ENCODE measurements around the gene MAP3K1.

Gene MAP3K1

DNA sequence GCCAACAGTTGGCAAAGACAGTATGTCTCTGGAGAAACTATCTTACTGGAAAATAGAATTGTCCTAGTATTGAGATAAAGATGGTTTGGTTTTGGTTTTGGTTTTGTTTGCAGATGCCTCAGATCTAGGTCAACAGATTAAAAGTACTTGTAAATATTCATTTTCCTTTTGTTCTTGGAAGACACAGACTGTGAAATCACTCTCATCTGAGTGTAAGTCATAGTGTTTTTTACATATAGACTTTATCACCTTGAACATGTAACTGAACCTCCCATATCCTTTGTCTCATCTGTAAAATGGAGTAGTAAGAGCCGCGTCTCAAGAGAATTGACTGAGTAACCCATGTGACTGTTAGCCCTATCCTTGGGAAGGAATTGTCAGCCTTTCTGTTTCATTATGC, 34.3 kb downstream of the MAP3K1 start:
- DNase-seq, result no peak

DNA sequence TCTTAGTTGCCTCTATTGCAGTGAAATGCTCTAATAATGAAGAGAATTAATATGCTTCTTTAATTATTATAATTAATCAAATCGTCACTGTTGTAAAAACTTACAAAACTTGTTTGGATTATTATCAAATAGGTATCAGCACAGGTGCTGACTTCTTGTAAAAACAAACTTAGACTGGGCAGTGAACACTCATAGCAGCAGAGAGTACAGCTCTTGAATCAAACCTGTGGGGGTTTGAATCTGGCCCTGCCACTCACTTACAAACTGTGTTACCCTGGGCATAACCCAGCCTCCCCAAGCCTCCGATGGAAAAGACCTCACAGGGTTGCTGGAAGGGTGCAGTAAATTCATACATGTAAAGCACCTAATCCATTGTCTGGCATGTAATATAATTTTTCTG, 35.1 kb downstream of the MAP3K1 start:
- no peak for DNase-seq

DNA sequence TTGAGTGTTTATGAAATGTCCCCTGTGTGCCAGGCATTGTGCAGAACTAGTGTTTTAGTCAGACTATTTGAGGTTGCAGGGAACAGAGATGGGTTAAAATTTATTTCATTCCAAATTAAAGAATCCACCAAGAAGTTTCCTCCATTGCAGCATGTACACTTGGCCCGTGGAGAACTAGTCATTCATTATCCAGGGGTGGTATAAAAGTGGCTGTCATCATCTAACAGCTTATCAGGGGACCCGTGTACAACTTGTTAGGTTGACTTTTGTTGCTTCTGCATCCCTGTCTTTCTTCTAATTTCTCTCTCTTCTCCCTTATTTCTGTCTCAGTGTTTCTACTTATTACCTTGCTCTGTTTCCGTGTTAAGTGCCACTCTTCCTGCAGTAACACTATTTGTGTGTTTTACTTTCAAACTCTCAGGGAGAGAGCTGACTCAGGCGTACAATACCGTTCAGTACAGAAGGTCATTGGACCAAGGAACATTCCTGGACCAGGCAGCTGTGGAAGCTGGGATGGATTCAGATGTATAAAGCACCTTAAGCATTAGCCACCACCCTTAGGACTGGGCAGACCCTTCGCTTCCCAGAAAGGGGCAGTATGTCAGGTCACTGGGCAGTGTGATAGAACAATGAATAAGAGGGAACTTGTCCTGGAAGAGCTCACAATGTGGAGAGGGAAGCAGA, 36.1 kb downstream of the MAP3K1 start:
- DNase-seq, result no peak

DNA sequence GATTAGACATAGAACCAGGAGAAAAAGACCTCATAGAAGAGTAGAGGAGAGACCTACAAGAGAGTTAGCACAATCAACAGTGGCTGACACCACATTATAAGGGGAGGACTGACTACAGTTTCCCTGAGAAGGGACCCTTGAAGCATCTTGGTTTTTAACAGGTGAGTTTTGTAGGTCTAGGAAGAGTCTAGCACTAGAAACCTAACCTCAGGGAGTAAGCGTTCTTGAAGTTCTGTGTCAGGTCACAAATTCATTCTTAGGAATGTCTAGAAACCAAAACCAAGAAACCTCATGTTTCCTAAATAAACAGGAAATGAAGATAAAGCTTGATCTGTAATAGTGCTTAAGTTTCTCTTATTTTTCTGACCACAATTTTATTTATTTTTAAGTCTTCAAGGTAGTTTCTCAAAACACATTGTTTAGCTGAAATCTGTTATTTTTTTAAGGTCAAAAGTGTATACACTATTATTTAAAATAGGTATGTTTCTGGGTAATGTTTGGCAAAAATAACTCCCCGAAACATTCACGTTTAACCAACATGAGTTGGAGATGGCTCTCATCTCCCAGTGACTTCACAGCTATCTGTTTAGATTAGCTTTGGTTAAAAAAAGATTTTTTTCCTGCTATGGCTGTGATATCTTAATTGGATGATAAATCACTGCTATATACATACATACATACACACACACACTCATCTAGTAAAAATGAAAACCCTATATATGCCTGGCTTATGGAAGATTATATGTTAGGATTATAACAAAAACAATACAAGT, 37.1 kb downstream of the MAP3K1 start:
- DNase-seq, result peak in 1 of 3 donors; percentile 36

DNA sequence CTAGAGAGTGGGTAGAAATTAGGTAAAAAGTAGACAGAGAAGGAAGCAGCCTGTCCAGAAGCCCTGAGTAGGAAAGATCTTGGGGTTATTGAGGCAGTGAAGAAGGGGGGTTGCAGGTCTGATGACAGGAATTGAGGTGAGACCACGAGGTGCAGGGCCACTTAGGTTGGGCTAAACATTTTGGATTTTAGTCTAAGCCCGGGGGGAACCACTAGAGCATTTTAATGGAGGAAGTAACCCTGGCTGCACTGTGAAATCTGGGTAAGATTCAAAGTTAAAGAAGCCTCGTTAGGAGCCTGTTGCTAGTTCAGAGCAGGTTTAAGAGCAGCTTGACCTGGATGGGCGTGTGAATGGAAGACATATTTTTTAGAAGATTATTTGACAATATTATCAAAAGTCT, 38.3 kb downstream of the MAP3K1 start:
- no peak for DNase-seq

DNA sequence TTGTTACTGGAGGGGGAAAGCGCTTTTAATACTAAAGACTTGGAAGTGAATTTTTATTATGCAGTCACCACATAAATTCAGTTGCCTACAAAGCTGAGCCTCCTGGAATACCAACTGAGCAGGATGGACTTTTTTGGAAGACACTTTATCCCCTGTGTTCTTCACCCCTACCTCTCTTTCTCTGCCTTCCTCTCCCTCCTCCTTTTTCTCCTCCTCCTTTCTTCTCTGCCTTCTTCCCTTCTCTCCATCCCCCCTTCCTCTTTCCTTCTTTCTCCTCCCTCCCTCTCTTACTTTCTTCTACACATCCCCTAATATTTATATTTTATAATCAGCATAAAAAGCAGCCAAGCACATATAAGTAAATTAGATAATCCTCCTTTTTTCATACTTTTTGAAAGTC, 39.6 kb downstream of the MAP3K1 start:
- DNase-seq, result no peak

DNA sequence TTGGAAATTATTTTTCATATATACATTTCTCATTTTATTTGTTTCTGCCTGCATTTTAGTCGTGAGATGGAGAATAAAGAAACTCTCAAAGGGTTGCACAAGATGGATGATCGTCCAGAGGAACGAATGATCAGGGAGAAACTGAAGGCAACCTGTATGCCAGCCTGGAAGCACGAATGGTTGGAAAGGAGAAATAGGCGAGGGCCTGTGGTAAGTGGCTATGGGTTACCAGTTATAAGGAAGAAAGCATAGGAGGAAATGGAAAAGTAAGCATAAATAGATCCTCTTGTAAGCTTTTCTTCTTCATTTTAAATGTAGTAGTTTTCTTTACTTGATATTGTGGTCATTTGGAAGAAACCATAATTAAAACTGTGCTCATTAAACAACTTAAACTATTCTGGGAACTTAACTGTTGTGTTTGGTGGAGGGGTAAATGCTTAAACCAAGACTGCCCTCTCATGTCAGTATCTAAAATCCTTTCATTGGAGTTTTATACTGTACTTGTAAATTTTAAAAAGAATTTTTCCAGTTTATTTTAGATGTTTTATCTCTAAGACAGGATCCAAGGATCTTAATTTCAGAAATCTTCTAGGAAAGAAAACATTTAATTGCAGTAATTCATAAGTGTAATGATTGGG, 41.3 kb downstream of the MAP3K1 start:
- DNase-seq, result peak in 1 of 3 donors; percentile 28

DNA sequence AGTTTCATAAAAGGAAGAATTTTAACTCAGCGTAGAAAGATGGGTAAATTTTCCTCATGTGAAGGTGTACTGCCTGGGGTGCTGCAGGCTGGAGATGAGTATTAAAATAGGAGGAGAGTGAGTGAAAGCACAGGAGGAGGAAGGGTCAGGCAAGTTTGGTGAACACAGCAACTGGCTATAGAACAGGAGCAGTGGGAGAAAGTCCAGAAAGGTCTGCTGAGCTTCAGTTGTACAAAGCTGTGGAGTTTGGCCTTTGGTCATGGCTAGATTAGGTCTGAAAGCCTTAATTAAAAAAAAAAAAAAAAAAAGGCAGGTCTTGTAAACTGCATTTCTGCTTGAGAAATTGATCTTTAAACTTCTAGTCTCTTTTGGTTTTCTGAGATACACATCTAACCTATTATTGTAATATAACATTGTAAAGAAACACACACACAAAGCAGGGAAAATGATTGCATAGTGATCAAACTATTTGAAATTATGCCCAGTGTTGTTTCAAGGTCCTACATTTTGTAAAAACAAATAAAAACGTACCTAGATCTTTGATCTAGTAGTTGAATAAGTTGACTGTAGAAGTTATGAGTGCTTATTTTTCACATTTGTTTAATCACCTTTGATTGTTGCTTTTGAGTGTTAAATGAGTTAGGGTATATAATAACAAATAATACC, 43.6 kb downstream of the MAP3K1 start:
- DNase-seq, result no peak

DNA sequence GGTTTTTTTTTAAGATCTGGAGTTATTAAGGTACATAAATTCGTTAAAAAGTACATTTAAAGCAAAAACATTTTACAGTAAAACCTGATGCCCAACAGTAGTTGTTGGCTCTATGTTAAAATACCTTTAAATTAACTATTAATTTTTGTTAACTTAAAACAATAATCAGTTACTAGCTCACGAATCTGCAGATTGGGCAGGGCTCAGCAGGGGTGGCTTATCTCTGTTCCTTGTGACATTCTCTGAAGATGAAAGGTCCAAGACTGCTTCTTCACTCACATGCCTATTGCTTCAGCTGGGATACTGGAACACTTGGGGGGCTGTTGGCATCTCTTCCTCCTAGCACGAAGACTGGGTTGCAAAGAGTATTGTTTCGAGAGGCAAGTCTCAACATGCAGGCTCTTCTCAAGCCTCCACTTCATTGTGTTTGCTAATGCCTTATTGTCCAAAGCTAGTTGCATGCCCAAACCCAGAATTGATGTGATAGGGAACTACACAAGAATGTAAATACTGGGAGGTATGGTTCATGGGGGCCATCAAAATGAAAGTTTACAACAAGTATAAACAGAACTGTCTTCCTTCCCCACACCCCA, 46.6 kb downstream of the MAP3K1 start:
- no peak for DNase-seq

DNA sequence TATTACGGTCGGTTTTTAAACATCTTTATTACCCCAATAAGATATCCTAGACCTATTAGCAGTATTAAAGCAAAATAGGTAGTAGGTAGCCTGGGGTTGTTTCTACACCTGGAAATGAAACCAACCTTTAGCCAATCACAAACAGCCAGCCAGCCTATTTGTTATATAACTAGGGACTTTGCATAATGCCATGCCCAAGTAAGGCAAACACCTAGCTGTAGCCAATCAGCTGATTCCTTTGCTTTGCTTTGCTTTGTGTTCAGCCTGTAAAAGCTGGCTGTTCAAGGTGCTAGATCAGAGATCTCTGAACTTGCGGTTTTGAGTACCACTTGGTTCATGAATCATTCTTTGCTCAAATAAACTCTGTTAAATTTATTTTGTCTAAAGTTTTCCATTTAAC, 47.6 kb downstream of the MAP3K1 start:
- DNase-seq, result no peak

DNA sequence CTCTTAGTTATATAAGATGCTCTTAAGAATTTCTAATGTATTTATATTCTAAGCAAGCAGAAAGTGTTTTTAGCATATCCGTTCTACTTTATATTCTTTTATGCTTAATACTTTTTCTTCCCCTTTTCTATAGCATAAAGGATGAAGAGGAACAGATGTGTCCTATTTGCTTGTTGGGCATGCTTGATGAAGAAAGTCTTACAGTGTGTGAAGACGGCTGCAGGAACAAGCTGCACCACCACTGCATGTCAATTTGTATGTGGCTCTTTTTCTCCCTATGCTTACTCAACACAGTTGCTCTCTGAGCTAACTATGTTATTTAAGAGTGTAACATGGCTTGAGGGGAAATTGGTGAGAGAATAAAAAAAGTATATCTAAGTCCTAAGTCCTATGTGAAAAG, 56.4 kb downstream of the MAP3K1 start:
- DNase-seq, result no peak

DNA sequence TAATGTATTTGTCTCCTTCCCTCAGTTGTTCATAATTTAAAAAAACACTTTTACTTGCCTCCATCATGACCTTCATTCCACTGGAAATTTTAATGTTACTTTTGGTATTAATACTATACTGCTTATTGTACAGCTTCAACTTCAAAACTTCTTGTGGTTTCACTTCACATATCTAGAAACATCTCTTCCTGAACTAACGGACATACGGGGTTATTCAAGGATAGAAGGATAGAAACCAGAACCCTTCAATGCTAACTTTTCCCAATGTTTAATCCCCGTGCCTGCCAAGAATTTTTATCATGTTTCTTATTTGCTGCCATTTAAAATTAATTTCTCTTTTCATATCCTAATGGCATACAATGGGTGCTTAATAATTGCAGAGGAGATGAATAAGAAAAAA, 57.7 kb downstream of the MAP3K1 start:
- DNase-seq, result no peak

DNA sequence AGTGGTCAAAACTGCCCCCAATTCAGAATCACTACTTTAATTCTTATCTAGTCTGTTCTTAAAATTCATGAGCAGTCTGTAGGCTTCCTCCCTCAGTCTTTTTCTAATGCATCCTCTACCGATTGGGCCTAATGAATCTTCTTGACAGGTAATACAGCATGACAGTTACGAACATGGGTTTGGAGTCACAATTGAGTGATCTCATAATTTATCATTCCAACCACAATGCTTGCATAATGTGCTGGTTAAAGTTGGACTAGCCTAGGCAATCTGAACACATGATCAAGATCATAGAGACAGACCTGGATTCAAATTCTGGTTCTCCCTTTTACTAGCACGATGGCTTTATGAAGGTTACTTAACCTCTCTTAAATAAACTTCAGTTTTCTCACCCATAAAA, 61.0 kb downstream of the MAP3K1 start:
- peak; percentile 39 to 68 (median 55) for DNase-seq

DNA sequence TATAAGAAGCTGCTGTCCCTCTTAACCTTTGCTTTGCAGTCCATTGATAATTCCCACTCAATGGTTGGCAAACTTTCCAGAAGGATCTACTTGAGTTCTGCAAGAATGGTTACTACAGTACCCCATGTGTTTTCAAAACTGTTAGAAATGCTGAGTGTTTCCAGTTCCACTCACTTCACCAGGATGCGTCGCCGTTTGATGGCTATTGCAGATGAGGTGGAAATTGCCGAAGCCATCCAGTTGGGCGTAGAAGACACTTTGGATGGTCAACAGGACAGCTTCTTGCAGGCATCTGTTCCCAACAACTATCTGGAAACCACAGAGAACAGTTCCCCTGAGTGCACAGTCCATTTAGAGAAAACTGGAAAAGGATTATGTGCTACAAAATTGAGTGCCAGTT, 66.2 kb downstream of the MAP3K1 start:
- no peak for DNase-seq

DNA sequence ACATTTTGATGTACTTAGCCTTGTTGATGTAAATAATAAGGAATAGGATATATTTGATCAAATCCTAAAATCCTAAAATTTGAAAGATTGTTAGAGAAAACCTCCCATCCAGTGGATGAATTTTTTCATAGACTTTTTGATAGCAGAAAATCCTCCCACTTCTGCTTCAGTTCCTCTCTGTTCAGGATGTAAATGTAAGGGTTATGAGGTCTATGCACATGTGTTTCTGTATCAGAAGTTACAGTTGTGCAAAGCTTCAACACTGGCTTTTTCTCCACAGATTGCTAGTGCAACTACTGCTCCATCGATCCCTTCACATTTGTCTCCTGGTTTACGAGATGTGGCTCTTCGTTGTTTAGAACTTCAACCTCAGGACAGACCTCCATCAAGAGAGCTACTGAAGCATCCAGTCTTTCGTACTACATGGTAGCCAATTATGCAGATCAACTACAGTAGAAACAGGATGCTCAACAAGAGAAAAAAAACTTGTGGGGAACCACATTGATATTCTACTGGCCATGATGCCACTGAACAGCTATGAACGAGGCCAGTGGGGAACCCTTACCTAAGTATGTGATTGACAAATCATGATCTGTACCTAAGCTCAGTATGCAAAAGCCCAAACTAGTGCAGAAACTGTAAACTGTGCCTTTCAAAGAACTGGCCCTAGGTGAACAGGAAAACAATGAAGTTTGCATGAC, 78.1 kb downstream of the MAP3K1 start:
- no peak for DNase-seq

DNA sequence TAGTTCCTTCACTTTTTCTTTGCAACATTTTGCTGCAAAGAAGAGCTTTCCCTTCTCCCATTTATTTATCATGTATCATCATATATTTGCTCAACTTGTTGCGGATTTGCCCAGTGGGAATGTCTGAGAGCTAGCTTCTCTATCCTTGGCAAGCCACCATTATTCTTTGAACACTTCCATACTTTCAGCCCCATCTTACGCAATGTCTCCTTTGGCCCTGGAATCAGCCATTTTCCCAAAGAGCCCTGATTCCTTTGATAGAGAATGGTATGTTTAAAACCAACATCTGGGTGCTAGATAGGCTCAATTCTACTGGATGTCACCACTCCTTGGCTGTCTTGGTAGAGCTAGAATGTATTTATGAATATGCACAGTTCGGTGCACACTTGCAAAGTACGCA, 81.4 kb downstream of the MAP3K1 start:
- no peak for DNase-seq

DNA sequence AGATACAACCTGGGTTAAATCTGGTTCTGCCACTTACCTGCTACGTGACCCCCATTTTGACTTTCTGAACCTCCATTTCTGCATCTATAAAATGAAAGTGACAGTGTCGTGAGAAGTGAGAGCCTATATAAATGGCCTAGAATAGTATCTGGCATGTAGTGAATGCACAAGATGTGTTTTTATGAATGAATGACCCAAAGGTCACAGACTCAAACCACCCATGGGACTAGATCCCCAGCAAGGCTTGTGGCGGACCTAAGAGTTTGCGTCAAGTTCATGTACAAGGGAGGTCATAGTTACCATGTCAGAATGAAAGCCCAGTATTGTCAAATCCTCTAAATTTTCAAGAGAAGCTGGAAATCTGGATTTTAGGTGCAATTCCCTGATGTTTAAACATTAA, 82.9 kb downstream of the MAP3K1 start:
- no peak for DNase-seq

DNA sequence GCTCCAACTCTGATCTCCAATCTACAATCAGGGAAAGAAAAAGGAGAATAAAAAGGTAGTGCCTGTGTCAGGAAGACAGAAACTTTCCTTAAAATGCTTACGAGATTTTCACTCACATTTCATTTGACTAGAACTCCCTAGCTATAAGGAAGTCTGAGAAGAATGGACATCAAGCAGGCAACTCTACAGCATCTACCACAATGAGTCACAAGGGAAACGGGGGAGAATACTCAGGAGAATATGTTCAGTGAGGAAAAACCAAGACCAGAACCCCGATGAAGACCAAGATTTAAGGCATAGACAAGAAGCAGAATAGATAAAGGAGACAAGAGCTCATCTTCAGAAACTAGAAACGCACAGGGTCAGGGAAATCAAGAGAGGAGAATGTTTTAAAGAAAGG, 85.0 kb downstream of the MAP3K1 start:
- peak; percentile 48 to 70 (median 65) for DNase-seq

DNA sequence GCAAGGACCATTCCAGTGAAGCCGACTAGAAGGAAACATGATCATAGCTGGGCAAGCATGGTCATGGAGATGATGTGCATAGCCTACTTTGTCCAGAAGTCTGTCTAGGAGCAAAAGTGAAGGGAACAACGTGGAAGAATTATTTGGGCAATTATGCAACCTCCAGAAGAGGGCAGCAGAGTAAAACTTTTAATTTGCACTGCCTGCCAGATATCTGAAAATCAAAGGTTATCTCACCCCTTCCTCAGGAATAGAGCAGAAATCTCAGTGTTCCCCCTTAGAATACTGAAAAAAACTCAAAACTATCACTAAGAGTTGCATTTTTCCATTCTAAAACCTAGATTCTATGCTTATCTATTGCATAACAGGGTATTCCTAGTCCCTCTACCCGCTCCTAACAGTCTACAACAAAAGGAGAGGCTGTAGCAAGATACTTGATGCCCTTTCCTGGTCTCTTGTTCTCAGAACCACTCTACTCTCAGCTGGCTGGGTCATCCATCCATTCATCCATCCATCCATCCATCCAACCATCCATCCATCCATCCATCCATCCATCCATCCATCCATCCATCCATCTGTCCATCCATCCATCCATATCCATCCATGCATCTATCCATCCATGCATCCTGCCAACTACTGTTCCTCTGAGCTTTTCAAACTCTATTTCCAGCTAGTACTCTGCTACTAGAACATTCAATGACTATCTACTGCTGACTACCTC, 85.7 kb downstream of the MAP3K1 start:
- peak; percentile 67 to 76 (median 73) for DNase-seq

DNA sequence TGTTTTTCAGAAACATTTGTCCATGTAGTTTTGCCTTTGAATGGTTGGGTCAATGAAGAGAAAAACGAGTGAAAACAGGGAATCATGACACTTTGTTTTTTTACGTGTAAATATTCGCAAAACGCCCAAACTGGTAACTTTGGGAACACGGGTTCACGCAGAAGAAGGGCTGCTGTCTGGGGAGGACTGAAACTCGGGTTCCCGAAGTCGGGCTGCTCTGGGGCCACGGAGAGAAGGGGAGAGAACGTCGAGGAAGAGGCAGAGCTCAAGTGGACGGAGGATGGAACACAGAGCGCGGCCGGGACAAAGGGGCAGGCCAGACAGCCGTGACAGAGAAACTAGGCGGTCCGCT, 93.6 kb downstream of the MAP3K1 start:
- DNase-seq, result no peak

DNA sequence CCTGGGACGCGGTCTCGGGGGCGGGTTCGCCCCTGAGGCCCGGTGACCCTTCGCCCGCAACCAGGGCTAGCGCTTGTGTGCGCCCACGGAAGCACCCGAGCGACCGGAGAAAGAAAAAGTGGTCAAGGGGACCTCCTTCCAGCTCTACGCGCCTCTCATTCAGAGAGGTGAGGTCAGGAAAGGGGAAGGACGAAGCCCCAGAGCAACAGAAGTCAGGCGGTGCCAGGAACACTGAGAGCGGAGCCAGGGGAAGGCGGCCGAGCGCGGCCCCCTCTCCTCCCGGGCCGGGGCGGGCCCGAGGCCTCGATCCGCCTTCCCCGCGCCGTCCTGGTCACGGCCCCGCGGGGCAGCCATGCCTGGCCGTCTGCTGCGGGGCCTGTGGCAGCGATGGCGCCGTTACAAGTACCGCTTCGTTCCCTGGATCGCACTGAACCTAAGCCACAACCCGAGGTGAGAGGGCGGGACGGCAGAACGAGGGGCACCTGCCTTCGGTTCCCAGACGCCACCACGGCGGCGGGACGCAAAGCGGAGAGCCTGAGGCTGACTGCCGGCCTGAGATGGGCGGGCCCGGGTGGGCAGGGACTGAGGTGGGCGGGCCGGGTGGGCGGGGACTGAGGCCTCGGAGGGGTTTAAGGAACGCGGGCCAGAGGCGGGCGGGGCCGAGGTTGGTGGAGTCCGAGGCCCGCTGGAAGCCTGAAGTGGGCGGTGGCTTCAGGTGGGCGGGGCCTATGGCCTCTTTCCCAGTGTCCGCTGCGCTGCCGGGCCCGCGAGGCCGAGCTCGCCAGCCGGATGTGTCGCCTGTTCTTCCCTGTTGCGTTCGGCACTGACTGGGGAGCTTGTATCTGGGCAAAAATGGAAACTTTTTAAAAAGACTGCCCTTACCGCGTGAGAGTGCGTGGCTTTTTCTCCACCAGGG, 94.2 kb downstream of the MAP3K1 start, which contains the start of gene SETD9:
SETD9 (plus strand) TSS at position 303 of the 916 bp plus-strand sequence; CDS start at position 353, 50 bp downstream.
- DNase-seq, result peak; percentile 99 to 100 (median 99)

All from suppressor macrophage treated with lipopolysaccharide for 1 hour (primary cell).